IMR-90 (cell line): ENCODE results near the gene RAB9A. TPM values are rescaled to one million over a fixed set of nuclear protein-coding genes. Genes with fewer than 3 reads are reported as not detected.

Experiments
- ATAC-seq: fragments of 200-7000 bp; cut with Tn5 transposase; 2 replicates; pipeline ENCODE4 v1.9.1; 2020; ENCODE audit warnings: low read depth, mild to moderate bottlenecking, moderate library complexity
- BruUV-seq: library from RNA; stranded (reverse); fragments of 400-500 nt; replicated peaks from 2 replicates; lab custom pipeline; 2021; lab: Mats Ljungman, UMichigan
- CTCF ChIA-PET: fragments of 300-600 bp; formaldehyde crosslinking; extraction: SDS; loops from one replicate; lab custom pipeline; 2021; ENCODE audit warnings: antibody characterized with exemption; lab: Yijun Ruan, JAX
- POLR2A ChIA-PET: fragments of 300-600 bp; sonication (Branson Sonifier 250); formaldehyde crosslinking; loops from one replicate; lab custom pipeline; 2022; ENCODE audit warnings: antibody characterized with exemption; ENCODE audit not compliant: unreplicated experiment; lab: Charles Lee
- DNase-seq: peaks from one replicate; pipeline ENCODE4 v3.0.0; 2013
- H2AFZ ChIP-seq: replicated peaks from 2 replicates; pipeline ENCODE3; 2013; ENCODE audit warnings: low read length, mild to moderate bottlenecking; ENCODE audit not compliant: poor library complexity
- H2AK5ac ChIP-seq: 2 replicates; pipeline ENCODE4 v1.6.1; 2013; ENCODE audit warnings: low read depth, low read length, inconsistent platforms
- H2AK9ac ChIP-seq: replicated peaks from 2 replicates; pipeline ENCODE3; 2013; ENCODE audit warnings: mild to moderate bottlenecking, low read depth, low read length, moderate library complexity; ENCODE audit not compliant: poor library complexity
- H2BK120ac ChIP-seq: 2 replicates; pipeline ENCODE4 v1.6.1; 2013; ENCODE audit warnings: low read depth, low read length, inconsistent platforms
- H2BK15ac ChIP-seq: 3 replicates; pipeline ENCODE4 v1.6.1; 2013; ENCODE audit warnings: low read depth, low read length, inconsistent platforms
- H2BK20ac ChIP-seq: 2 replicates; pipeline ENCODE4 v1.6.1; 2013; ENCODE audit warnings: low read depth, mild to moderate bottlenecking, inconsistent platforms, low read length, moderate library complexity
- H2BK5ac ChIP-seq: 2 replicates; pipeline ENCODE4 v1.6.1; 2013; ENCODE audit warnings: mild to moderate bottlenecking, low read depth, low read length, inconsistent platforms; ENCODE audit not compliant: poor library complexity, severe bottlenecking
- H3K14ac ChIP-seq: replicated peaks from 2 replicates; pipeline ENCODE4 v1.6.1; 2013; ENCODE audit warnings: low read depth, low read length, inconsistent platforms
- H3K18ac ChIP-seq: 2 replicates; pipeline ENCODE4 v1.6.1; 2013; ENCODE audit warnings: low read depth, low read length, control low read depth
- H3K23ac ChIP-seq: 2 replicates; pipeline ENCODE4 v1.6.1; 2013; ENCODE audit warnings: low read depth, low read length, inconsistent platforms
- H3K27ac ChIP-seq: 2 replicates; pipeline ENCODE4 v1.5.1; 2013; ENCODE audit warnings: mild to moderate bottlenecking, control low read depth, low read length; ENCODE audit not compliant: insufficient read depth
- H3K27me3 ChIP-seq: 2 replicates; pipeline ENCODE4 v1.6.1; 2013; ENCODE audit warnings: low read length; ENCODE audit not compliant: control insufficient read depth, insufficient read depth
- H3K36me3 ChIP-seq: 2 replicates; pipeline ENCODE4 v1.6.1; 2013; ENCODE audit warnings: low read length, mixed read lengths; ENCODE audit not compliant: control insufficient read depth, insufficient read depth
- H3K4ac ChIP-seq: 2 replicates; pipeline ENCODE4 v1.6.1; 2013; ENCODE audit warnings: low read depth, low read length, inconsistent platforms
- H3K4me1 ChIP-seq: 2 replicates; pipeline ENCODE4 v1.6.1; 2013; ENCODE audit warnings: low read length, mixed read lengths; ENCODE audit not compliant: control insufficient read depth, insufficient read depth
- H3K4me2 ChIP-seq: 2 replicates; pipeline ENCODE4 v1.6.1; 2013; ENCODE audit warnings: low read depth, mild to moderate bottlenecking, control low read depth, low read length, moderate library complexity
- H3K4me3 ChIP-seq: 2 replicates; pipeline ENCODE4 v1.5.1; 2013; ENCODE audit warnings: low read depth, mild to moderate bottlenecking, control low read depth, low read length, moderate library complexity; ENCODE audit not compliant: insufficient read depth
- H3K56ac ChIP-seq: 2 replicates; pipeline ENCODE4 v1.6.1; 2013; ENCODE audit warnings: low read length, inconsistent platforms; ENCODE audit not compliant: insufficient read depth; ENCODE audit errors: extremely low read depth
- H3K79me1 ChIP-seq, 2 experiments: 2 replicates each; pipeline ENCODE4 v1.6.1; 2013; ENCODE audit warnings: low read length in 2 of 2, inconsistent platforms in 1 of 2, low read depth in 1 of 2
- H3K9ac ChIP-seq: 2 replicates; pipeline ENCODE4 v1.6.1; 2013; ENCODE audit warnings: low read depth, low read length, control low read depth
- H3K9me1 ChIP-seq: 2 replicates; pipeline ENCODE4 v1.6.1; 2013; ENCODE audit warnings: low read length, inconsistent platforms; ENCODE audit not compliant: insufficient read depth
- H3K9me3 ChIP-seq: 2 replicates; pipeline ENCODE4 v1.6.1; 2013; ENCODE audit warnings: low read length; ENCODE audit not compliant: control insufficient read depth, insufficient read depth
- H4K20me1 ChIP-seq: 2 replicates; pipeline ENCODE4 v1.6.1; 2013; ENCODE audit warnings: low read length, inconsistent platforms; ENCODE audit not compliant: insufficient read depth
- H4K5ac ChIP-seq: 2 replicates; pipeline ENCODE4 v1.6.1; 2013; ENCODE audit warnings: mild to moderate bottlenecking, low read depth, low read length, control low read depth
- H4K8ac ChIP-seq, 2 experiments: 2 replicates each; pipeline ENCODE4 v1.6.1; 2013; ENCODE audit warnings: low read depth in 2 of 2, low read length in 2 of 2, control low read depth in 1 of 2, inconsistent platforms in 1 of 2
- H4K91ac ChIP-seq: 2 replicates; pipeline ENCODE4 v1.6.1; 2013; ENCODE audit warnings: low read depth, low read length, inconsistent platforms; ENCODE audit not compliant: insufficient read depth
- CEBPB ChIP-seq: IDR thresholded peaks from 2 replicates; pipeline ENCODE4 v1.6.1; 2012; ENCODE audit warnings: low read depth, low read length, improper control_type of control experiment
- POLR2A ChIP-seq: IDR thresholded peaks from 2 replicates; pipeline ENCODE4 v1.6.1; 2012; ENCODE audit warnings: mild to moderate bottlenecking, low read depth, low read length
- WGBS, 2 experiments: methylation state at CpG; one replicate each; pipeline versions ENCODE4 v1.1.5 to v1.1.7; 2013; ENCODE audit warnings: missing lambda C conversion rate in 2 of 2; ENCODE audit not compliant: insufficient read length in 1 of 2; ENCODE audit errors: extremely low coverage in 2 of 2; 5-methylcytosine and 5-hydroxymethylcytosine counted together
- dilution Hi-C: fragments of 300-500 bp; cut with HindIII; formaldehyde crosslinking; loops from one replicate; pipeline ENCODE4 v1.14.3; 2018; ENCODE audit warnings: low sequenced_read_pairs; ENCODE audit not compliant: unreplicated experiment
- in situ Hi-C: fragments of 300-500 bp; cut with MboI; formaldehyde crosslinking; loops from 3 replicates; pipeline ENCODE4 v1.14.3; 2019; ENCODE audit warnings: low sequenced_read_pairs, inconsistent platforms, mixed read lengths
- intact Hi-C: fragments of 100-400 bp; cut with micrococcal nuclease; formaldehyde crosslinking; loops from 2 replicates; pipeline ENCODE4 v1.10.0; 2022
- polyA plus RNA-seq, 3 experiments: library from polyadenylated mRNA; depleted of rRNA; stranded (reverse); fragments of >200 nt; gene quantifications; 2 replicates each; pipeline ENCODE4 v1.2.3, GENCODE V29; 2012; ENCODE audit warnings: low replicate concordance in 1 of 3
- total RNA-seq: library from RNA; depleted of rRNA; stranded (reverse); fragments of >200 nt; gene quantifications from 2 replicates; pipeline ENCODE4 v1.2.3, GENCODE V29; 2012

The RAB9A gene
- total and polyA plus RNA-seq, 2 of the 4 experiments (the other 2 are of a cell fraction), result 15.8 to 22.3 TPM

DNA sequence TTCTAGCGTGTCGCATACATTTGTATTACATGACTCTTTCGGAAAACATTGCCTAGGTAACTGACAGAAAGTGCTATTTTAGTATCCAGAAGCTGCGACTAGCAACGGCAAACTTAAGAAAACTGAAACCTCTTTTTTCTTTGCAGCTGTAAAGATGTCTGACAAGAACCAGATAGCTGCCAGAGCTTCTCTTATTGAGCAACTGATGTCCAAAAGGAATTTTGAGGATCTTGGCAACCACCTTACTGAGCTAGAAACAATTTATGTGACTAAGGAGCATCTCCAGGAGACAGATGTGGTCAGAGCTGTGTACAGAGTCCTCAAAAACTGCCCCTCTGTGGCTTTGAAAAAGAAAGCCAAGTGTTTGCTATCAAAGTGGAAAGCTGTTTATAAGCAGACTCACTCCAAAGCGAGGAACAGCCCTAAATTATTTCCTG is 26.6 kb upstream of the RAB9A start:
- Histone ChIP-seq H2AK9ac (no peak overlapping the region), H2AFZ (no peak overlapping the region), H3K4me1 (peaks cover 7% of the 10 kb centered on the region; the same call in 1 of the 2 replicates), H3K4me2 (peak overlapping the region; percentile 16; the same call in 1 of the 2 replicates), H3K14ac (no peak overlapping the region), H3K4me3 (no peak overlapping the region), H4K91ac (no peak overlapping the region), H3K36me3 (no peaks in the 10 kb centered on the region), H4K5ac (no peak overlapping the region), H3K18ac (no peak overlapping the region), H3K9me1 (no peaks in the 10 kb centered on the region), H3K23ac (no peak overlapping the region), H2BK5ac (no peak overlapping the region), H2BK120ac (no peak overlapping the region), H2BK15ac (no peak overlapping the region), H2AK5ac (no peak overlapping the region), H3K79me1 (no peaks in the 10 kb centered on the region), H3K27ac (no peak overlapping the region), H3K9me3 (no peaks in the 10 kb centered on the region), H4K8ac (no peak overlapping the region), H3K9ac (no peak overlapping the region), H3K4ac (no peak overlapping the region), H3K27me3 (peaks cover 11% of the 10 kb centered on the region), H4K20me1 (no peaks in the 10 kb centered on the region), H3K56ac (no peak overlapping the region), H2BK20ac (no peak overlapping the region)
- WGBS, 2 experiments, result 90% methylated on average over 3 of the region's 6 CpGs; no CpG with 5 or more reads in 1 of the 2 experiments
- DNase-seq (peak; percentile 67), ATAC-seq (peak; percentile 56)
- CTCF ChIA-PET, result no interaction called here
- no TSS peak for BruUV-seq
- dilution Hi-C loops, result no loop called here
- intact Hi-C loops, result no loop called here
- TF ChIP-seq CEBPB (0 out of 2 replicates have a peak, but pooled peaks have one; percentile 36), POLR2A (no peak)
- in situ Hi-C loops, result no loop called here
- POLR2A ChIA-PET, result interaction anchor here (0.5 kb wide), 1 partner anchor 198 kb away, joined by 4 read pairs; no protein-coding TSS in a partner anchor
